Mammary epithelial cell (primary cell): ENCODE measurements around the gene BICD1.

Experiments used
- EZH2 ChIP-seq: IDR thresholded peaks from 2 replicates; pipeline ENCODE4 v1.6.1; 2012; ENCODE audit warnings: low read length, inconsistent platforms, borderline replicate concordance
- TF ChIP-seq, protein P1 (sequence below), 2 donors: IDR thresholded peaks in 1 of 2; conservative IDR thresholded peaks in 1 of 2; 2 replicates each; pipeline ENCODE4 v1.5.1; 2011 to 2012; ENCODE audit warnings: inconsistent platforms in 2 of 2, low read length in 2 of 2, mild to moderate bottlenecking in 2 of 2, control low read depth in 1 of 2, low read depth in 1 of 2; ENCODE audit not compliant: insufficient read depth in 1 of 2; ENCODE audit errors: extremely low read depth in 1 of 2

DNA sequence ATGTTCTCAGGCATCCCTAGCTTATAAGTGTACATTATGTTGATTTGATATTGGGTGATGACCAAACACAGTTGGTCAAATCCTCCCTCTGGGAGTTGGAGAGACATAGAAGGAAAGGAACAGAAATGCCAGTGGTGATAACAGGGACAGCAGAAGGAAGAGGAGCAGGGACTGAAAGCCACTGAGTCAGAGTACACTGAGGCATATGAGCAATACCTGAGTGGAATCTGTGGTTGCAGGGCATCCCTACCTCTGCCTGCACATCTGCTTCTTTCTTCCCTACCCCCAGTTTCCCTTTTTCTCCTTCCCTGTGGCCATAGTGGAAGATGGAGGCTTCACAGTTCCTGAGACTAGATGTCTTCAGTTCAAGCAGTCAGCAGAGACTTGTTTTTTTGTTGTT lies 44.9 kb downstream of the BICD1 start:
- TF ChIP-seq, protein P1, sequence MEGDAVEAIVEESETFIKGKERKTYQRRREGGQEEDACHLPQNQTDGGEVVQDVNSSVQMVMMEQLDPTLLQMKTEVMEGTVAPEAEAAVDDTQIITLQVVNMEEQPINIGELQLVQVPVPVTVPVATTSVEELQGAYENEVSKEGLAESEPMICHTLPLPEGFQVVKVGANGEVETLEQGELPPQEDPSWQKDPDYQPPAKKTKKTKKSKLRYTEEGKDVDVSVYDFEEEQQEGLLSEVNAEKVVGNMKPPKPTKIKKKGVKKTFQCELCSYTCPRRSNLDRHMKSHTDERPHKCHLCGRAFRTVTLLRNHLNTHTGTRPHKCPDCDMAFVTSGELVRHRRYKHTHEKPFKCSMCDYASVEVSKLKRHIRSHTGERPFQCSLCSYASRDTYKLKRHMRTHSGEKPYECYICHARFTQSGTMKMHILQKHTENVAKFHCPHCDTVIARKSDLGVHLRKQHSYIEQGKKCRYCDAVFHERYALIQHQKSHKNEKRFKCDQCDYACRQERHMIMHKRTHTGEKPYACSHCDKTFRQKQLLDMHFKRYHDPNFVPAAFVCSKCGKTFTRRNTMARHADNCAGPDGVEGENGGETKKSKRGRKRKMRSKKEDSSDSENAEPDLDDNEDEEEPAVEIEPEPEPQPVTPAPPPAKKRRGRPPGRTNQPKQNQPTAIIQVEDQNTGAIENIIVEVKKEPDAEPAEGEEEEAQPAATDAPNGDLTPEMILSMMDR (conservative IDR thresholded peaks at IDR 0.05 in 1 of 2, IDR thresholded peaks at IDR 0.05 in 1 of 2; ENCODE audit: extremely low read depth in 1 of 2, insufficient read depth in 1 of 2, low read depth in 1 of 2, low read length in 2 of 2) = no peak
- TF ChIP-seq EZH2 = no peak
